PC-3 (cell line): ENCODE data around the gene MPI.

Experiments
- EZH2 ChIP-seq: fragments of 300-600 bp; sonication (generic); IDR thresholded peaks from one replicate; pipeline ENCODE4 v1.6.1; 2017; ENCODE audit warnings: antibody characterized with exemption, mild to moderate bottlenecking, low read length; ENCODE audit not compliant: unreplicated experiment
- TF ChIP-seq, protein P1 (sequence below): fragments of 300-600 bp; sonication (generic); conservative IDR thresholded peaks from 2 replicates; pipeline ENCODE4 v1.5.1; 2017; ENCODE audit warnings: antibody characterized with exemption, low read depth, mild to moderate bottlenecking, low read length

- TF ChIP-seq, protein P1, sequence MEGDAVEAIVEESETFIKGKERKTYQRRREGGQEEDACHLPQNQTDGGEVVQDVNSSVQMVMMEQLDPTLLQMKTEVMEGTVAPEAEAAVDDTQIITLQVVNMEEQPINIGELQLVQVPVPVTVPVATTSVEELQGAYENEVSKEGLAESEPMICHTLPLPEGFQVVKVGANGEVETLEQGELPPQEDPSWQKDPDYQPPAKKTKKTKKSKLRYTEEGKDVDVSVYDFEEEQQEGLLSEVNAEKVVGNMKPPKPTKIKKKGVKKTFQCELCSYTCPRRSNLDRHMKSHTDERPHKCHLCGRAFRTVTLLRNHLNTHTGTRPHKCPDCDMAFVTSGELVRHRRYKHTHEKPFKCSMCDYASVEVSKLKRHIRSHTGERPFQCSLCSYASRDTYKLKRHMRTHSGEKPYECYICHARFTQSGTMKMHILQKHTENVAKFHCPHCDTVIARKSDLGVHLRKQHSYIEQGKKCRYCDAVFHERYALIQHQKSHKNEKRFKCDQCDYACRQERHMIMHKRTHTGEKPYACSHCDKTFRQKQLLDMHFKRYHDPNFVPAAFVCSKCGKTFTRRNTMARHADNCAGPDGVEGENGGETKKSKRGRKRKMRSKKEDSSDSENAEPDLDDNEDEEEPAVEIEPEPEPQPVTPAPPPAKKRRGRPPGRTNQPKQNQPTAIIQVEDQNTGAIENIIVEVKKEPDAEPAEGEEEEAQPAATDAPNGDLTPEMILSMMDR, result peak; percentile 41
- TF ChIP-seq EZH2, result no peak
Measured at GRCh38 chr15:74842581-74843444, 47.0 kb upstream of the MPI start, which contains the start of gene ULK3.
